IMR-90 (cell line): ENCODE results near the gene PIPOX. TPM values are rescaled to one million over a fixed set of nuclear protein-coding genes. Genes with fewer than 3 reads are reported as not detected.

ENCODE experiments used
- ATAC-seq: fragments of 200-7000 bp; cut with Tn5 transposase; 2 replicates; pipeline ENCODE4 v1.9.1; 2020; ENCODE audit warnings: low read depth, mild to moderate bottlenecking, moderate library complexity
- BruUV-seq: library from RNA; stranded (reverse); fragments of 400-500 nt; replicated peaks from 2 replicates; lab custom pipeline; 2021; lab: Mats Ljungman, UMichigan
- CTCF ChIA-PET: fragments of 300-600 bp; formaldehyde crosslinking; extraction: SDS; loops from one replicate; lab custom pipeline; 2021; ENCODE audit warnings: antibody characterized with exemption; lab: Yijun Ruan, JAX
- POLR2A ChIA-PET: fragments of 300-600 bp; sonication (Branson Sonifier 250); formaldehyde crosslinking; loops from one replicate; lab custom pipeline; 2022; ENCODE audit warnings: antibody characterized with exemption; ENCODE audit not compliant: unreplicated experiment; lab: Charles Lee
- DNase-seq: peaks from one replicate; pipeline ENCODE4 v3.0.0; 2013
- H2AFZ ChIP-seq: replicated peaks from 2 replicates; pipeline ENCODE3; 2013; ENCODE audit warnings: low read length, mild to moderate bottlenecking; ENCODE audit not compliant: poor library complexity
- H2AK5ac ChIP-seq: 2 replicates; pipeline ENCODE4 v1.6.1; 2013; ENCODE audit warnings: low read depth, low read length, inconsistent platforms
- H2AK9ac ChIP-seq: replicated peaks from 2 replicates; pipeline ENCODE3; 2013; ENCODE audit warnings: mild to moderate bottlenecking, low read depth, low read length, moderate library complexity; ENCODE audit not compliant: poor library complexity
- H2BK120ac ChIP-seq: 2 replicates; pipeline ENCODE4 v1.6.1; 2013; ENCODE audit warnings: low read depth, low read length, inconsistent platforms
- H2BK15ac ChIP-seq: 3 replicates; pipeline ENCODE4 v1.6.1; 2013; ENCODE audit warnings: low read depth, low read length, inconsistent platforms
- H2BK20ac ChIP-seq: 2 replicates; pipeline ENCODE4 v1.6.1; 2013; ENCODE audit warnings: low read depth, mild to moderate bottlenecking, inconsistent platforms, low read length, moderate library complexity
- H2BK5ac ChIP-seq: 2 replicates; pipeline ENCODE4 v1.6.1; 2013; ENCODE audit warnings: mild to moderate bottlenecking, low read depth, low read length, inconsistent platforms; ENCODE audit not compliant: poor library complexity, severe bottlenecking
- H3K14ac ChIP-seq: replicated peaks from 2 replicates; pipeline ENCODE4 v1.6.1; 2013; ENCODE audit warnings: low read depth, low read length, inconsistent platforms
- H3K18ac ChIP-seq: 2 replicates; pipeline ENCODE4 v1.6.1; 2013; ENCODE audit warnings: low read depth, low read length, control low read depth
- H3K23ac ChIP-seq: 2 replicates; pipeline ENCODE4 v1.6.1; 2013; ENCODE audit warnings: low read depth, low read length, inconsistent platforms
- H3K27ac ChIP-seq: 2 replicates; pipeline ENCODE4 v1.5.1; 2013; ENCODE audit warnings: mild to moderate bottlenecking, control low read depth, low read length; ENCODE audit not compliant: insufficient read depth
- H3K27me3 ChIP-seq: 2 replicates; pipeline ENCODE4 v1.6.1; 2013; ENCODE audit warnings: low read length; ENCODE audit not compliant: control insufficient read depth, insufficient read depth
- H3K36me3 ChIP-seq: 2 replicates; pipeline ENCODE4 v1.6.1; 2013; ENCODE audit warnings: low read length, mixed read lengths; ENCODE audit not compliant: control insufficient read depth, insufficient read depth
- H3K4ac ChIP-seq: 2 replicates; pipeline ENCODE4 v1.6.1; 2013; ENCODE audit warnings: low read depth, low read length, inconsistent platforms
- H3K4me1 ChIP-seq: 2 replicates; pipeline ENCODE4 v1.6.1; 2013; ENCODE audit warnings: low read length, mixed read lengths; ENCODE audit not compliant: control insufficient read depth, insufficient read depth
- H3K4me2 ChIP-seq: 2 replicates; pipeline ENCODE4 v1.6.1; 2013; ENCODE audit warnings: low read depth, mild to moderate bottlenecking, control low read depth, low read length, moderate library complexity
- H3K4me3 ChIP-seq: 2 replicates; pipeline ENCODE4 v1.5.1; 2013; ENCODE audit warnings: low read depth, mild to moderate bottlenecking, control low read depth, low read length, moderate library complexity; ENCODE audit not compliant: insufficient read depth
- H3K56ac ChIP-seq: 2 replicates; pipeline ENCODE4 v1.6.1; 2013; ENCODE audit warnings: low read length, inconsistent platforms; ENCODE audit not compliant: insufficient read depth; ENCODE audit errors: extremely low read depth
- H3K79me1 ChIP-seq, 2 experiments: 2 replicates each; pipeline ENCODE4 v1.6.1; 2013; ENCODE audit warnings: low read length in 2 of 2, inconsistent platforms in 1 of 2, low read depth in 1 of 2
- H3K9ac ChIP-seq: 2 replicates; pipeline ENCODE4 v1.6.1; 2013; ENCODE audit warnings: low read depth, low read length, control low read depth
- H3K9me1 ChIP-seq: 2 replicates; pipeline ENCODE4 v1.6.1; 2013; ENCODE audit warnings: low read length, inconsistent platforms; ENCODE audit not compliant: insufficient read depth
- H3K9me3 ChIP-seq: 2 replicates; pipeline ENCODE4 v1.6.1; 2013; ENCODE audit warnings: low read length; ENCODE audit not compliant: control insufficient read depth, insufficient read depth
- H4K20me1 ChIP-seq: 2 replicates; pipeline ENCODE4 v1.6.1; 2013; ENCODE audit warnings: low read length, inconsistent platforms; ENCODE audit not compliant: insufficient read depth
- H4K5ac ChIP-seq: 2 replicates; pipeline ENCODE4 v1.6.1; 2013; ENCODE audit warnings: mild to moderate bottlenecking, low read depth, low read length, control low read depth
- H4K8ac ChIP-seq, 2 experiments: 2 replicates each; pipeline ENCODE4 v1.6.1; 2013; ENCODE audit warnings: low read depth in 2 of 2, low read length in 2 of 2, control low read depth in 1 of 2, inconsistent platforms in 1 of 2
- H4K91ac ChIP-seq: 2 replicates; pipeline ENCODE4 v1.6.1; 2013; ENCODE audit warnings: low read depth, low read length, inconsistent platforms; ENCODE audit not compliant: insufficient read depth
- FOS ChIP-seq: fragments of 150-350 bp; IDR thresholded peaks from 2 replicates; pipeline ENCODE4 v1.6.1; 2016; ENCODE audit warnings: low read depth, low read length
- MAZ ChIP-seq: IDR thresholded peaks from 2 replicates; pipeline ENCODE4 v1.6.1; 2012; ENCODE audit warnings: low read depth, mild to moderate bottlenecking, low read length, improper control_type of control experiment, moderate library complexity, borderline replicate concordance
- POLR2A ChIP-seq: IDR thresholded peaks from 2 replicates; pipeline ENCODE4 v1.6.1; 2012; ENCODE audit warnings: mild to moderate bottlenecking, low read depth, low read length
- RAD21 ChIP-seq: IDR thresholded peaks from 2 replicates; pipeline ENCODE4 v1.6.1; 2012; ENCODE audit warnings: low read length, improper control_type of control experiment
- WGBS, 2 experiments: methylation state at CpG; one replicate each; pipeline versions ENCODE4 v1.1.5 to v1.1.7; 2013; ENCODE audit warnings: missing lambda C conversion rate in 2 of 2; ENCODE audit not compliant: insufficient read length in 1 of 2; ENCODE audit errors: extremely low coverage in 2 of 2; 5-methylcytosine and 5-hydroxymethylcytosine counted together
- dilution Hi-C: fragments of 300-500 bp; cut with HindIII; formaldehyde crosslinking; loops from one replicate; pipeline ENCODE4 v1.14.3; 2018; ENCODE audit warnings: low sequenced_read_pairs; ENCODE audit not compliant: unreplicated experiment
- in situ Hi-C: fragments of 300-500 bp; cut with MboI; formaldehyde crosslinking; loops from 3 replicates; pipeline ENCODE4 v1.14.3; 2019; ENCODE audit warnings: low sequenced_read_pairs, inconsistent platforms, mixed read lengths
- intact Hi-C: fragments of 100-400 bp; cut with micrococcal nuclease; formaldehyde crosslinking; loops from 2 replicates; pipeline ENCODE4 v1.10.0; 2022
- polyA plus RNA-seq, 3 experiments: library from polyadenylated mRNA; depleted of rRNA; stranded (reverse); fragments of >200 nt; gene quantifications; 2 replicates each; pipeline ENCODE4 v1.2.3, GENCODE V29; 2012; ENCODE audit warnings: low replicate concordance in 1 of 3
- total RNA-seq: library from RNA; depleted of rRNA; stranded (reverse); fragments of >200 nt; gene quantifications from 2 replicates; pipeline ENCODE4 v1.2.3, GENCODE V29; 2012
- TF ChIP-seq, protein P1 (sequence below): fragments of 150-350 bp; IDR thresholded peaks from 2 replicates; pipeline ENCODE4 v1.6.1; 2017; ENCODE audit warnings: mild to moderate bottlenecking, antibody characterized with exemption, low read length, low read depth

Gene PIPOX
- total and polyA plus RNA-seq, 2 of the 4 experiments (the other 2 are of a cell fraction): 0.43 to 1.3 TPM

DNA sequence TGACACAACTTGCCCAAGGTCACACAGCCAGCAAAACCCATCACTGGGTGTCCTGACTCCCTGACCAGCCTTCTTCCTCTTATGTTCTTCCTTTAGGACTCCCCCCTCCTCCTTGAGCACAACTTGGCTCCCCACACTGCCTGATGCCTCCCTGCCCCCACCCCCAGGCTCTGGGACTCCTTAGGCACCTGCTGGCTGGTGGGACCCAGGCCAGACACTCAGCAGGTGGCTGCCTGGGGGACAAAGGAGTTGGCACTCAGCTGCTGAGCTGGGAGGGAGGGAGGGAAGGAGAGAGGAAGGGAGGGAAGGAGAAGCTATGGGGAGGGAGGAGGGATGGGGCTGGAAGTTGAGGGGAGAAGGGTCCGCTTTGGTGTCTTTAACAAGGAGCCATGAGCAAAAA lies 45.1 kb upstream of the PIPOX start:
- Histone ChIP-seq H3K27ac (no peak overlapping the region), H3K36me3 (no peaks in the 10 kb centered on the region), H2AFZ (no peak overlapping the region), H3K18ac (no peak overlapping the region), H4K8ac (no peak overlapping the region), H3K9me1 (0 out of 2 replicates have a peak, but pooled peaks cover 2% of the 10 kb centered on the region), H3K9ac (no peak overlapping the region), H3K4me3 (no peak overlapping the region), H2BK5ac (no peak overlapping the region), H4K91ac (no peak overlapping the region), H3K27me3 (peaks cover 66% of the 10 kb centered on the region), H3K23ac (no peak overlapping the region), H2BK120ac (no peak overlapping the region), H2AK5ac (no peak overlapping the region), H3K14ac (no peak overlapping the region), H4K5ac (no peak overlapping the region), H4K20me1 (no peaks in the 10 kb centered on the region; the same call in 1 of the 2 replicates), H3K79me1 (no peaks in the 10 kb centered on the region), H3K4ac (no peak overlapping the region), H3K4me1 (no peaks in the 10 kb centered on the region), H2AK9ac (no peak overlapping the region), H2BK15ac (no peak overlapping the region), H2BK20ac (no peak overlapping the region), H3K4me2 (no peak overlapping the region), H3K9me3 (no peaks in the 10 kb centered on the region), H3K56ac (no peak overlapping the region)
- dilution Hi-C loops (no loop called here), in situ Hi-C loops (no loop called here), intact Hi-C loops (no loop called here)
- WGBS, 2 experiments: no CpG with 5 or more reads among the region's 1 CpG
- ATAC-seq: no peak
- no TSS peak for BruUV-seq
- CTCF ChIA-PET: no interaction called here
- no peak for DNase-seq
- POLR2A ChIA-PET: no interaction called here
- TF ChIP-seq, protein P1, sequence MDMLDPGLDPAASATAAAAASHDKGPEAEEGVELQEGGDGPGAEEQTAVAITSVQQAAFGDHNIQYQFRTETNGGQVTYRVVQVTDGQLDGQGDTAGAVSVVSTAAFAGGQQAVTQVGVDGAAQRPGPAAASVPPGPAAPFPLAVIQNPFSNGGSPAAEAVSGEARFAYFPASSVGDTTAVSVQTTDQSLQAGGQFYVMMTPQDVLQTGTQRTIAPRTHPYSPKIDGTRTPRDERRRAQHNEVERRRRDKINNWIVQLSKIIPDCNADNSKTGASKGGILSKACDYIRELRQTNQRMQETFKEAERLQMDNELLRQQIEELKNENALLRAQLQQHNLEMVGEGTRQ: no peak
- TF ChIP-seq FOS: no peak
- no peak for TF ChIP-seq MAZ
- TF ChIP-seq RAD21: no peak
- no peak for TF ChIP-seq POLR2A
